ENCODE measurements around the gene GOSR1. TPM values are rescaled to one million over a fixed set of nuclear protein-coding genes. Genes with fewer than 3 reads are reported as not detected.

Gene GOSR1
- total and polyA plus RNA-seq, 8 donors: 11.7 to 30.1 (median 24.7) TPM

DNA sequence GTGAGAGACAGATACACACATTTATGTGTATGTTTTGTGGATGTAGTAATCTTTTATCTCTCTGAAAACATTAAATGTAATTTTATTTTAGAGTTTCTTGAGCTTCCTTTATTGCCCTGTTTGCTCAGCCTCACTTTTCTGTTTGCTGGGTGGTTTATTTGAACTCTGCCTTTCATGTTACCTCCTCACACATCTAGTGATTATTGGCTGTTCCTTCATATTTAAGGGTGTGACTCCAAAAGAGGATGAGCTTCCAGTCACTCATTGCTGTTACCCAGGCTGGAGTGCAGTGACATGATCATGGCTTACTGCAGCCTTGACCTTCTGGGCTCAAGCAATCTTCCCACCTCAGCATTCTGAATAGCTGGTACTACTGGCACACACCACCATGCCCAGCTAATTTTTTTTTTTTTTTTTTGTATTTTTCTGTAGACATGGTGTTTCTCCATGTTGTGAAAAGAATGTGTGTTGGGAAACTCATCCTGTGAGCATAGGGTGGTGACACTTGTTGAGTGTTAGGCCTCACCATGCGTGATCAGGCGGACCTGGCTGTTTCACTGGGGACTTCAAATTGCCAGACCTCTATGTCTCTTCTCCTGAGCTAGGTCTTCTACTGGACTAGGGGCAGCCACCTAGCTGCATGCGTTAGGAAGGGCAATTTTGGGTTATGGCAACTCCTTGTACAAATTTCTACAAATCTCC is 37.8 kb downstream of the GOSR1 start:
- no peak for DNase-seq
- Histone ChIP-seq H3K27me3 (no peaks in the 10 kb centered on the region), H3K4me1 (no peaks in the 10 kb centered on the region), H3K9me3 (no peaks in the 10 kb centered on the region), H3K27ac (no peak overlapping the region), H3K36me3 (peaks cover 0 to 10% (median 0%) of the 10 kb centered on the region in 3 donors), H3K4me3 (no peak overlapping the region)
- no peak for FAIRE-seq
- 98% methylated on average over 3 of the region's 3 CpGs for WGBS, 2 donors
- intact Hi-C loops (cut with DNase I): no loop called here
- ATAC-seq: no peak
- TF ChIP-seq CTCF (IDR thresholded peaks at IDR 0.05): no peak

- Histone ChIP-seq H3K36me3 (peaks cover 0 to 15% (median 3%) of the 10 kb centered on the region in 3 donors), H3K4me1 (no peaks in the 10 kb centered on the region), H3K4me3 (no peak overlapping the region), H3K27ac (no peak overlapping the region), H3K27me3 (no peaks in the 10 kb centered on the region), H3K9me3 (no peaks in the 10 kb centered on the region)
- no peak for TF ChIP-seq CTCF (IDR thresholded peaks at IDR 0.05)
- intact Hi-C loops (cut with DNase I): no loop called here
- FAIRE-seq (no peak), ATAC-seq (no peak), DNase-seq (no peak)
- 97 to 100% methylated on average over 1 of the region's 1 CpG for WGBS, 2 donors
Observed at GRCh38 chr17:30517786-30518185, 40.6 kb downstream of the GOSR1 start.

GRCh38 chr17:30519166-30519565 is 42.0 kb downstream of the GOSR1 start:
- Histone ChIP-seq H3K4me3 (no peak overlapping the region), H3K27me3 (no peaks in the 10 kb centered on the region), H3K4me1 (no peaks in the 10 kb centered on the region), H3K27ac (no peak overlapping the region), H3K36me3 (peaks cover 0 to 16% (median 3%) of the 10 kb centered on the region in 3 donors), H3K9me3 (no peaks in the 10 kb centered on the region)
- intact Hi-C loops (cut with DNase I): no loop called here
- TF ChIP-seq CTCF (IDR thresholded peaks at IDR 0.05): no peak
- 85 to 86% methylated on average over 5 of the region's 5 CpGs for WGBS, 2 donors
- no peak for FAIRE-seq
- ATAC-seq: no peak
- DNase-seq: no peak

DNA sequence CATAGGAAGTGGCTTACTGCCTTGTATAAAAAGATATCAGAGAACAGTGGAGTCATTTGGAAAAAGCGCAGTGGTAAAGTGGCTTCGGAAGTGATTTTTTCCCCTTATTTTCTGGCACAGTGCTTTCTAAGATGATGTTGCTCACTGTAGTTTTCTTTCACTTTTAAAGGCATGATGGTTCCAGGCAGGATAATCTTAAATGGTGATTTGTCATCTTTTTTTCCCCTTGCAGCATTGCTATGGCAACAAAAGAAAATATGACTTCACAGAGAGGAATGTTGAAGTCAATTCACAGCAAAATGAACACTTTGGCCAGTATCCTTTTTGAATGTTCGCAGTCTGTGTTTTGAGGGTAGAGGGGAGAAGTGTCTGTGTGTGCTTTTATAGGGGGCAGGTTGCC is 42.5 kb downstream of the GOSR1 start:
- WGBS, 2 donors: 91 to 93% methylated on average over 3 of the region's 3 CpGs
- no peaks in the 10 kb centered on the region for H3K27me3 ChIP-seq
- no peaks in the 10 kb centered on the region for H3K4me1 ChIP-seq
- no peak for TF ChIP-seq CTCF (IDR thresholded peaks at IDR 0.05)
- DNase-seq (no peak), FAIRE-seq (no peak), ATAC-seq (peak in 3 of 4 donors; percentile 32 to 43 (median 42))
- intact Hi-C loops (cut with DNase I): no loop called here
- H3K27ac ChIP-seq: no peak overlapping the region
- peaks cover 0 to 16% (median 3%) of the 10 kb centered on the region in 3 donors for H3K36me3 ChIP-seq
- H3K4me3 ChIP-seq: no peak overlapping the region
- H3K9me3 ChIP-seq: no peaks in the 10 kb centered on the region

DNA sequence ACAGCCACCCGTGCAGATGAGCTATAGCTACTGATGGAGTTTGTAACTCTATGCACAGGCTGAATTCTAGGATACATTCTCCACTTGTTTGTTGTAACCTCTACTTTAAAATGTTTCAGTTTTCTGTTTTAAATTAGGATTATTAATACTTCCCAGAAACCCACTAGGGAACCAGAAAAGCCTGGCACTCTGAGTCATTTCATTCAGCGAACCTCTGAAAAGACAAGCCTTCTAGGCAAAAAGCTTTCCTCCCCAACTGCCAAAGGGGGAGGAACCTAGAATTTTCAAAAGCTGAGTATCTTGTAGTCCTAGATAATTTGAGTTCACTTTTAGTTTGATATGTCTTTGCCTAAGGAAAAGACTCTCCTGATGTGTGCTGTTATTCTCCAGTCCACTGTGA is 43.2 kb downstream of the GOSR1 start:
- Histone ChIP-seq H3K27ac (no peak overlapping the region), H3K36me3 (peaks cover 0 to 16% (median 3%) of the 10 kb centered on the region in 3 donors), H3K27me3 (no peaks in the 10 kb centered on the region), H3K9me3 (no peaks in the 10 kb centered on the region), H3K4me3 (no peak overlapping the region), H3K4me1 (no peaks in the 10 kb centered on the region)
- DNase-seq (no peak), FAIRE-seq (no peak), ATAC-seq (peak in 1 of 4 donors; percentile 18)
- intact Hi-C loops (cut with DNase I): no loop called here
- TF ChIP-seq CTCF (IDR thresholded peaks at IDR 0.05): no peak
- 71 to 74% methylated on average over 2 of the region's 2 CpGs for WGBS, 2 donors

Data from pancreas (tissue), 10 donors.